Neural progenitor cell (in vitro differentiated cells): ENCODE measurements around the gene TSC2.
"Not testable (repeated sequence)": the region's sequence is repeated elsewhere in the genome, so short reads cannot be mapped to it uniquely, and the experiment has no call there.

Source experiments
- CTCF ChIP-seq: fragments of 200-600 bp; sonication (generic); IDR thresholded peaks from 2 replicates; pipeline ENCODE4 v1.5.1; 2017; ENCODE audit warnings: antibody characterized with exemption, mild to moderate bottlenecking
- EZH2phosphoT487 ChIP-seq: fragments of 200-600 bp; sonication (generic); IDR thresholded peaks from 2 replicates; pipeline ENCODE4 v1.6.1; 2017; ENCODE audit warnings: antibody characterized with exemption

GRCh38 chr16:2104464-2104863 lies 56.7 kb downstream of the TSC2 start:
- not testable (repeated sequence) for TF ChIP-seq CTCF, EZH2phosphoT487
